Activated T-cell treated with anti-CD3 and anti-CD28 coated beads, Interleukin-2, amount 50 U/mL, for 72 hours (primary cell): ENCODE measurements around the gene GJD4. TPM values are rescaled to one million over a fixed set of nuclear protein-coding genes. Genes with fewer than 3 reads are reported as not detected.

Experiments used
- ATAC-seq, 2 donors: fragments of 150-1000 bp; cut with Tn5 transposase; replicated peaks in 1 of 2; 2 replicates each; pipeline ENCODE4 v1.10.0; 2021; ENCODE audit warnings: moderate library complexity in 2 of 2, mild to moderate bottlenecking in 1 of 2
- DNase-seq, 2 donors: peaks; one replicate each; pipeline ENCODE4 v3.0.0; 2021 to 2022; ENCODE audit warnings: mixed read lengths in 1 of 2
- H3K27ac Mint-ChIP-seq: one replicate; pipeline ENCODE4 v1.8.0; 2022; ENCODE audit warnings: mild to moderate bottlenecking, moderate library complexity, mixed read lengths
- H3K27me3 Mint-ChIP-seq: one replicate; pipeline ENCODE4 v1.8.0; 2022; ENCODE audit warnings: low read depth, mixed read lengths
- H3K36me3 Mint-ChIP-seq, 2 donors: one replicate each; pipeline ENCODE4 v1.8.0; 2022; ENCODE audit warnings: mixed read lengths in 2 of 2, mild to moderate bottlenecking in 1 of 2; ENCODE audit not compliant: insufficient read depth in 2 of 2
- H3K4me1 Mint-ChIP-seq: one replicate; pipeline ENCODE4 v1.8.0; 2022; ENCODE audit warnings: low read depth, mixed read lengths
- H3K4me3 Mint-ChIP-seq, 2 donors: one replicate each; pipeline ENCODE4 v1.8.0; 2022; ENCODE audit warnings: mild to moderate bottlenecking in 2 of 2, mixed read lengths in 2 of 2, moderate library complexity in 2 of 2
- H3K9me3 Mint-ChIP-seq, 2 donors: one replicate each; pipeline ENCODE4 v1.8.0; 2022; ENCODE audit warnings: mixed read lengths in 2 of 2
- total RNA-seq, 2 donors: library from RNA; stranded (reverse); gene quantifications; one replicate each; pipeline ENCODE4 v1.2.3, GENCODE V29; 2022

GJD4 gene
- total RNA-seq, 2 donors from 2014 or later = not detected

- Mint-ChIP-seq H3K9me3 (no peaks in the 10 kb centered on the region), H3K4me3 (peak overlapping the region; percentile 73), H3K36me3 (no peaks in the 10 kb centered on the region), H3K4me1 (peaks cover 19% of the 10 kb centered on the region), H3K27ac (no peak overlapping the region), H3K27me3 (peaks cover 40% of the 10 kb centered on the region)
- ATAC-seq (no peak), DNase-seq (no peak)
Observed at GRCh38 chr10:35639021-35639727, 34.0 kb downstream of the GJD4 start.

- H3K4me1 Mint-ChIP-seq = peaks cover 22% of the 10 kb centered on the region
- peak in 1 of 2 donors; percentile 20 for DNase-seq
- H3K36me3 Mint-ChIP-seq = no peaks in the 10 kb centered on the region
- no peak overlapping the region for H3K27ac Mint-ChIP-seq
- H3K27me3 Mint-ChIP-seq = peaks cover 47% of the 10 kb centered on the region
- no peak for ATAC-seq
- no peaks in the 10 kb centered on the region for H3K9me3 Mint-ChIP-seq
- peak overlapping the region; percentile 73 to 79 for H3K4me3 Mint-ChIP-seq
Observed at GRCh38 chr10:35639728-35640401, 34.7 kb downstream of the GJD4 start.

- H3K36me3 Mint-ChIP-seq = no peaks in the 10 kb centered on the region
- DNase-seq = peak; percentile 53 to 64
- no peak overlapping the region for H3K27ac Mint-ChIP-seq
- peaks cover 49% of the 10 kb centered on the region for H3K27me3 Mint-ChIP-seq
- H3K9me3 Mint-ChIP-seq = no peaks in the 10 kb centered on the region
- ATAC-seq = peak; percentile 55 to 58
- peak overlapping the region; percentile 47 to 79 for H3K4me3 Mint-ChIP-seq
- peaks cover 19% of the 10 kb centered on the region for H3K4me1 Mint-ChIP-seq
Observed at GRCh38 chr10:35640474-35640873, 35.3 kb downstream of the GJD4 start.

GRCh38 chr10:35640951-35641675 lies 36.0 kb downstream of the GJD4 start:
- no peaks in the 10 kb centered on the region for H3K36me3 Mint-ChIP-seq
- H3K9me3 Mint-ChIP-seq = no peaks in the 10 kb centered on the region
- ATAC-seq = peak; percentile 55 to 63
- H3K27ac Mint-ChIP-seq = no peak overlapping the region
- peaks cover 43% of the 10 kb centered on the region for H3K27me3 Mint-ChIP-seq
- DNase-seq = peak; percentile 61 to 65
- H3K4me3 Mint-ChIP-seq = peak overlapping the region; percentile 86 to 88
- H3K4me1 Mint-ChIP-seq = peaks cover 13% of the 10 kb centered on the region

- Mint-ChIP-seq H3K27ac (no peak overlapping the region), H3K36me3 (no peaks in the 10 kb centered on the region), H3K9me3 (no peaks in the 10 kb centered on the region), H3K4me3 (peak overlapping the region; percentile 76 to 88), H3K27me3 (peaks cover 38% of the 10 kb centered on the region), H3K4me1 (peaks cover 12% of the 10 kb centered on the region)
- ATAC-seq = peak; percentile 18 to 22
- DNase-seq = peak; percentile 14 to 28
Observed at GRCh38 chr10:35641676-35642034, 36.5 kb downstream of the GJD4 start.

- H3K4me3 Mint-ChIP-seq = peak within 1 kb of the TSS; percentile 86 to 88
- H3K27me3 Mint-ChIP-seq = peaks cover 32% of the 10 kb centered on the region
- no peak within 1 kb of the TSS for H3K27ac Mint-ChIP-seq
- peaks cover 12% of the 10 kb centered on the region for H3K4me1 Mint-ChIP-seq
- H3K9me3 Mint-ChIP-seq = no peaks in the 10 kb centered on the region
- ATAC-seq (peak; percentile 84 to 88), DNase-seq (peak; percentile 80 to 82)
- H3K36me3 Mint-ChIP-seq = no peaks in the 10 kb centered on the region
Observed at GRCh38 chr10:35642035-35642792, 37.1 kb downstream of the GJD4 start, which contains the start of gene FZD8. Gene FZD8 (minus strand): TSS chr10:35642296. CDS start chr10:35641429, 867 bp downstream.

- H3K4me3 Mint-ChIP-seq = peak overlapping the region; percentile 67 to 88
- no peaks in the 10 kb centered on the region for H3K36me3 Mint-ChIP-seq
- H3K27ac Mint-ChIP-seq = no peak overlapping the region
- DNase-seq = no peak
- peaks cover 12% of the 10 kb centered on the region for H3K4me1 Mint-ChIP-seq
- no peak for ATAC-seq
- peaks cover 27% of the 10 kb centered on the region for H3K27me3 Mint-ChIP-seq
- no peaks in the 10 kb centered on the region for H3K9me3 Mint-ChIP-seq
Observed at GRCh38 chr10:35642793-35643114, 37.6 kb downstream of the GJD4 start.

GRCh38 chr10:35643151-35644049 lies 38.3 kb downstream of the GJD4 start:
- Mint-ChIP-seq H3K36me3 (no peaks in the 10 kb centered on the region), H3K4me3 (peak overlapping the region; percentile 67 to 88), H3K9me3 (no peaks in the 10 kb centered on the region), H3K4me1 (peaks cover 12% of the 10 kb centered on the region), H3K27me3 (peaks cover 21% of the 10 kb centered on the region), H3K27ac (no peak overlapping the region)
- ATAC-seq (no peak), DNase-seq (peak; percentile 6 to 18)

GRCh38 chr10:35644050-35644950 lies 39.2 kb downstream of the GJD4 start:
- ATAC-seq (no peak), DNase-seq (peak; percentile 8 to 12)
- Mint-ChIP-seq H3K4me3 (peak overlapping the region; percentile 67 to 88), H3K27ac (no peak overlapping the region), H3K4me1 (peaks cover 12% of the 10 kb centered on the region), H3K27me3 (peaks cover 21% of the 10 kb centered on the region), H3K36me3 (no peaks in the 10 kb centered on the region), H3K9me3 (no peaks in the 10 kb centered on the region)

- Mint-ChIP-seq H3K36me3 (no peaks in the 10 kb centered on the region), H3K9me3 (no peaks in the 10 kb centered on the region), H3K4me1 (no peaks in the 10 kb centered on the region), H3K27ac (no peak overlapping the region), H3K4me3 (no peak overlapping the region), H3K27me3 (no peaks in the 10 kb centered on the region)
- ATAC-seq = no peak
- no peak for DNase-seq
Observed at GRCh38 chr10:35650894-35651293, 45.8 kb downstream of the GJD4 start.

- ATAC-seq (no peak), DNase-seq (no peak)
- no peak overlapping the region for H3K4me3 Mint-ChIP-seq
- H3K9me3 Mint-ChIP-seq = no peaks in the 10 kb centered on the region
- H3K27me3 Mint-ChIP-seq = no peaks in the 10 kb centered on the region
- H3K27ac Mint-ChIP-seq = no peak overlapping the region
- no peaks in the 10 kb centered on the region for H3K36me3 Mint-ChIP-seq
- H3K4me1 Mint-ChIP-seq = no peaks in the 10 kb centered on the region
Observed at GRCh38 chr10:35652824-35653223, 47.7 kb downstream of the GJD4 start.
